IPS-20b (cell line): ENCODE data around the gene FOXP4.

Experiments used
- H3K27ac ChIP-seq: one replicate; pipeline ENCODE4 v1.5.1; 2013; ENCODE audit warnings: low read length
- H3K27me3 ChIP-seq: 2 replicates; pipeline ENCODE4 v1.6.1; 2013; ENCODE audit warnings: mild to moderate bottlenecking, low read length, inconsistent platforms; ENCODE audit not compliant: insufficient read depth
- H3K36me3 ChIP-seq: 2 replicates; pipeline ENCODE4 v1.6.1; 2013; ENCODE audit warnings: low read depth, mild to moderate bottlenecking, inconsistent platforms, low read length, moderate library complexity; ENCODE audit not compliant: insufficient read depth
- H3K4me1 ChIP-seq: 2 replicates; pipeline ENCODE4 v1.6.1; 2013; ENCODE audit warnings: mild to moderate bottlenecking, control low read depth, inconsistent platforms, low read length, moderate library complexity; ENCODE audit not compliant: insufficient read depth
- H3K4me3 ChIP-seq: 2 replicates; pipeline ENCODE4 v1.5.1; 2013; ENCODE audit warnings: mild to moderate bottlenecking, low read length, inconsistent platforms
- H3K9ac ChIP-seq: 2 replicates; pipeline ENCODE4 v1.6.1; 2013; ENCODE audit warnings: low read depth, mild to moderate bottlenecking, inconsistent platforms, low read length, moderate library complexity
- H3K9me3 ChIP-seq: 2 replicates; pipeline ENCODE4 v1.6.1; 2013; ENCODE audit warnings: mild to moderate bottlenecking, low read depth, low read length, inconsistent platforms; ENCODE audit not compliant: insufficient read depth

FOXP4 gene

GRCh38 chr6:41624621-41625380, 78.6 kb downstream of the FOXP4 start:
- Histone ChIP-seq H3K4me3 (no peak overlapping the region), H3K36me3 (no peaks in the 10 kb centered on the region), H3K4me1 (no peaks in the 10 kb centered on the region), H3K27ac (no peak overlapping the region), H3K27me3 (no peaks in the 10 kb centered on the region), H3K9ac (no peak overlapping the region), H3K9me3 (peaks cover 13% of the 10 kb centered on the region)

DNA sequence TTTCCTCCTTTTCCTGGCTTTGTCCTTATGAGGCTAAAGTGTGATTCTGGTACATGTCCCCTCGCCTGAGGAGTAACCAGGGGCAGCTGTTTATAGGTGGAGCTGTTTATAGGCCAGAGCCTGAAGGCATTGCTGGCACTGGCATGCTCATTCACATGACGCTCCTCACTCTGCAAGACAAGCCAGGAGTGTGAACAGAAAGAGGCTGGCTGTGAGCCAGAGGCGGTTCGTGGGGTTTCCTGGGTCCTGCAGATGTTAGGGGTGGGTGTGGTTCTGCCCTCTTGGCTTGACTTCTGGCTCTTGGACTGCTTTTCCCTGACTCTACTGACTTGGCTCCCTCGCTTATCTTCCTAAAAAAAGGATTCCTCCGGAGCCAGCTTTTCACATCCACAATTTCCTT, 79.3 kb downstream of the FOXP4 start:
- H3K27ac ChIP-seq, result no peak overlapping the region
- H3K4me1 ChIP-seq, result no peaks in the 10 kb centered on the region
- no peaks in the 10 kb centered on the region for H3K27me3 ChIP-seq
- H3K9me3 ChIP-seq, result peaks cover 11% of the 10 kb centered on the region
- no peak overlapping the region for H3K9ac ChIP-seq
- no peaks in the 10 kb centered on the region for H3K36me3 ChIP-seq
- no peak overlapping the region for H3K4me3 ChIP-seq

DNA sequence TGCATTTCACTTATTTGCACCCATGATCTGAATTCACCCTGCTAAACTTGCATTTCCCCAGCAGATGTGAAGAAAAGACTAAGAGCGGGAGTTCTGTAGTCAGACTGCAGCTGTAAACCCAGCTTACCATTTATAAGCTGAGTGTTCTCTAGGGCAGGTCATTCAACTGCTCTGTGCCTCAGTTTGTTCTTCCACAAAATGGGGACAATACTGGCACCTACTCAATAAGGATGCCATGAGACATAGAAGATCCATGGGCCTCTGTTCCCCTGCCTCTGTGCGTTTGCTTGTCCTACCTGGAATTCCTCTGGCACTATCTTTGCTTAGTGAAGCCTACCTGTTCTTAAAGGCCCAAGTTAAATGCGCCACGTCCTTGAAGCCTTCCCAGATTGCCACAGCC, 79.8 kb downstream of the FOXP4 start:
- no peaks in the 10 kb centered on the region for H3K4me1 ChIP-seq
- peaks cover 5% of the 10 kb centered on the region for H3K9me3 ChIP-seq
- H3K9ac ChIP-seq, result no peak overlapping the region
- H3K4me3 ChIP-seq, result no peak overlapping the region
- no peaks in the 10 kb centered on the region for H3K36me3 ChIP-seq
- H3K27me3 ChIP-seq, result no peaks in the 10 kb centered on the region
- no peak overlapping the region for H3K27ac ChIP-seq

GRCh38 chr6:41626917-41627316, 80.7 kb downstream of the FOXP4 start:
- no peaks in the 10 kb centered on the region for H3K9me3 ChIP-seq
- no peak overlapping the region for H3K4me3 ChIP-seq
- no peaks in the 10 kb centered on the region for H3K4me1 ChIP-seq
- no peak overlapping the region for H3K9ac ChIP-seq
- H3K27ac ChIP-seq, result no peak overlapping the region
- H3K27me3 ChIP-seq, result no peaks in the 10 kb centered on the region
- no peaks in the 10 kb centered on the region for H3K36me3 ChIP-seq

- Histone ChIP-seq H3K4me3 (no peak overlapping the region), H3K9me3 (no peaks in the 10 kb centered on the region), H3K36me3 (no peaks in the 10 kb centered on the region), H3K27ac (no peak overlapping the region), H3K9ac (no peak overlapping the region), H3K4me1 (no peaks in the 10 kb centered on the region), H3K27me3 (peaks cover 12% of the 10 kb centered on the region)
Observed at GRCh38 chr6:41629128-41629527, 82.9 kb downstream of the FOXP4 start.

DNA sequence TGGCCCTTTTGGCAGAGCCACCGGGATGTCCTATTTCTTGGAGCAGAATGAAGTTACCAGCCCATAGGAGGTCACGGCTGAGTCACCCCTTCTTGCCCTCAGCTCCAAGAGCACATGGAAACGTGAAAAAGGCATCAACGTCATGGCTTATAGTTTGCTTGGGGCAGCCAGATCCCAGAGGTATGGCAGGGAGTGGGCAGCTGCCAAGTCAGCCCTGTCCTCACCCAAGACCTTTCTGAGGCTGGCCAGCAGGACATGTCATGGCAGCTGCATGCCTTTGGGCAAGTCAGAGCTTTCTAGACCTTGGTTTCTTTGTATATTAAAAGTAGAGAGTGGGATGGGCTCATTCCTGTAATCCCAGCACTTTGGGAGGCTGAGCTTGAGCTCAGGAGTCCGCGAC, 83.9 kb downstream of the FOXP4 start:
- Histone ChIP-seq H3K27me3 (peaks cover 21% of the 10 kb centered on the region), H3K27ac (no peak overlapping the region), H3K4me3 (no peak overlapping the region), H3K9ac (no peak overlapping the region), H3K4me1 (peaks cover 4% of the 10 kb centered on the region; the same call in 1 of the 2 replicates), H3K36me3 (no peaks in the 10 kb centered on the region), H3K9me3 (no peaks in the 10 kb centered on the region)

DNA sequence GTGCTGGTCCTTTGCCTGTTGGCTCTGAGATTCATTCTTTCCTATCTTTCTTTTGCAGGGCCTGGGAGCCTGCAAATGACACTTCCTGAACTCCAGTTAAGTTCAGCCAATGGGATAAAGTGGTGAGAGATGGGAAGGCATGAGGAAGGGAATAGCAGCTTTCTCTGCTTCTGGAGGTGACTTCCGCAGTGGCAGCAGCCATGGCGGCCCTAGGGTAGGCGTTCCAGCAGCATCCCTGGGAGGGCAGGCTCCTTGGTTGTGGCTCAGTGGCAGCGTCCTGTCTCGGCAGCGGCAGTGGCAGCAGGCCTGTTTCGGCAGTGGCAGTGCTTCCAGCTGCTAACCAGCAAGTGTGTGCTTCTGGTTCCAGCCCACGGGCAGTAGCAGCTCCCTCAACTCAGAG, 84.8 kb downstream of the FOXP4 start:
- no peaks in the 10 kb centered on the region for H3K36me3 ChIP-seq
- H3K4me1 ChIP-seq, result peaks cover 4% of the 10 kb centered on the region; the same call in 1 of the 2 replicates
- no peak overlapping the region for H3K4me3 ChIP-seq
- no peaks in the 10 kb centered on the region for H3K9me3 ChIP-seq
- H3K27me3 ChIP-seq, result peaks cover 30% of the 10 kb centered on the region
- no peak overlapping the region for H3K9ac ChIP-seq
- H3K27ac ChIP-seq, result no peak overlapping the region

DNA sequence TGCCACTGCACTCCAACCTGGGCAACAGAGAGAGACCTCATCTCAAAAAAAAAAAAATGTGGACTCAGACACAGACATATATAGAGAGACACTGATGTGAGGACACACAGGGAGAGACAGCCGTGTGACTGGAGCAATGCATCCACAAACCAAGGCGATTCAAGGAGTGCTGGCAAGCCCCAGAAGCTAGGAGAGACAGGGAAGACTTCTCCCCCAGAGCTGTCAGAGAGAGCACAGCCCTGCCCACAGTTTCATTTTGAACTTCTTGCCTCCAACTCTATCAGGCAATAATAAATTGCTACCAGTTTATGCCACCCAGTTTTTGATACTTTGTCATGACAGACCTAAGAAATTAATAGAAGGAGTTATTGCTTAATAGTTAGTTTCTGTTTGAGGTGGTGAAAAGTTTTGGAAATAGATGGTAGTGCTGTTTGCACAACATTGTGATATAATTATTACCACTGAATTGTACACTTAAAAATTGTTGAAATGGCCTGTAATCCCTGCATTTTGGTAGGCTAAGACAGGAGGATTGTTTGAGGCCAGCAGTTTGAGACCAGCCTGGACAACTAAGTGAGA, 87.0 kb downstream of the FOXP4 start:
- Histone ChIP-seq H3K9me3 (no peaks in the 10 kb centered on the region), H3K27ac (no peak overlapping the region), H3K36me3 (no peaks in the 10 kb centered on the region), H3K4me1 (peaks cover 4% of the 10 kb centered on the region; the same call in 1 of the 2 replicates), H3K27me3 (peaks cover 52% of the 10 kb centered on the region), H3K9ac (no peak overlapping the region), H3K4me3 (no peak overlapping the region)

GRCh38 chr6:41634657-41635056, 88.5 kb downstream of the FOXP4 start:
- Histone ChIP-seq H3K27ac (no peak overlapping the region), H3K4me1 (peaks cover 7% of the 10 kb centered on the region; the same call in 1 of the 2 replicates), H3K9me3 (no peaks in the 10 kb centered on the region), H3K36me3 (no peaks in the 10 kb centered on the region), H3K9ac (no peak overlapping the region), H3K4me3 (no peak overlapping the region), H3K27me3 (peaks cover 66% of the 10 kb centered on the region)

DNA sequence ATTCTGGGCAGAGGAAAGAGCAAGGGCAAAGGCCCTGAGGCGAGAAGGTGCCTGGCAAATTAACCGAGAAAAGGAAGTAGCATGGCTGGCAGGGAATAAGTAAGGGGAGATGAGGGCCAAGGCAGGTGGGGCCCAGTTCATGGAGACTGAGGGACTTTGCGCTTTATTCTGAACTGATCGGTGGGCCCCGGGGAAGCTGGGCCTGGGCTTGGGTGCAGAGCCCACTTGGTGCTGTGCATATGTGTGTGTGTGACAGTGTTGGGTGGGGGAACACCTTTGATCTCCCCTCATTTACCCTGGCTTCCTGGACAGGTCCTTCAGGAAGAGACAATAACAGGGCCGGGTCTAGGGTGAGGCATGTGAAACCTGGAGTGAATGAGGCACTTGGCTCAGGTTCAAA, 89.2 kb downstream of the FOXP4 start:
- Histone ChIP-seq H3K36me3 (no peaks in the 10 kb centered on the region), H3K4me3 (no peak overlapping the region), H3K9me3 (no peaks in the 10 kb centered on the region), H3K4me1 (peaks cover 14% of the 10 kb centered on the region), H3K27ac (no peak overlapping the region), H3K9ac (no peak overlapping the region), H3K27me3 (peaks cover 73% of the 10 kb centered on the region)

- Histone ChIP-seq H3K4me1 (peaks cover 20% of the 10 kb centered on the region), H3K36me3 (no peaks in the 10 kb centered on the region; the same call in 1 of the 2 replicates), H3K4me3 (peak overlapping the region; percentile 88; the same call in 1 of the 2 replicates), H3K9ac (no peak overlapping the region; the same call in 1 of the 2 replicates), H3K27ac (no peak overlapping the region), H3K9me3 (no peaks in the 10 kb centered on the region), H3K27me3 (peaks cover 88% of the 10 kb centered on the region)
Observed at GRCh38 chr6:41636833-41637193, 90.6 kb downstream of the FOXP4 start.
